Measurements from ENCODE around the gene CLIP2.

DNA sequence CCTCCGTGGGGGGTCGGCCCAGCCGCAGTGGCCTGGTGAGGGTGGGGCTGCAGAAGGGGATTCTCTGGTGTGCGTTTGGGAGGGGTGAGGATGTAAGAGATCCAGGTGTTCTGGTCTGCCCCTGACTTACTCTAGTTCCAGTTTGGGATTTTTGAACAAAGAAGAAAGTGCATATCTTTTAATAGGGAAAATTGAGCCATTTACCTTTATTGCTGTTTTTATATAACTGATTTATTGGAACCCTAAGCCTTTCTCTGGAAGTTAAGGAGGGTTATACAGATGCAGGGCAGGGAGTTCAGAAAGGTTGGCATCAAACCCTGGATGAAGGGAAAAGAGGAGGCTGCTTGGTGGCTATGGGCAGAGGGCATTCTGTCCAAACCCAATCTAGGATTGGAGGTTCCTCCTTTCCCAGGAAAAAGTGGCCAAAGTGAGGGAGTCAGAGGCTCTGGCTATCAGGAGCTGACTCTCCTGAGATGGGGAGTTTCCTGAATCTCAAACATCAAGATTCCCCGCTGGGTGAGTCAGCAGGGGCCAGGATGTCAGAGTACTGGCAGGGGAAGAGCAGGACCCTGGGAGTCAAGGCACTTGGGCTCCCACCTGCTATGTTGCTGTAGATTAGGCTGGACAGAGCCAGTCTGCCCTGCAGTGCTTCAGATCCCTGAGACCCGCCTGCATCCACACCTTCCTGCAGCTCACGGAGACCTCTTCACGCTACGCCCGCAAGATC is 67.5 kb downstream of the CLIP2 start:
- TF ChIP-seq, protein P1, sequence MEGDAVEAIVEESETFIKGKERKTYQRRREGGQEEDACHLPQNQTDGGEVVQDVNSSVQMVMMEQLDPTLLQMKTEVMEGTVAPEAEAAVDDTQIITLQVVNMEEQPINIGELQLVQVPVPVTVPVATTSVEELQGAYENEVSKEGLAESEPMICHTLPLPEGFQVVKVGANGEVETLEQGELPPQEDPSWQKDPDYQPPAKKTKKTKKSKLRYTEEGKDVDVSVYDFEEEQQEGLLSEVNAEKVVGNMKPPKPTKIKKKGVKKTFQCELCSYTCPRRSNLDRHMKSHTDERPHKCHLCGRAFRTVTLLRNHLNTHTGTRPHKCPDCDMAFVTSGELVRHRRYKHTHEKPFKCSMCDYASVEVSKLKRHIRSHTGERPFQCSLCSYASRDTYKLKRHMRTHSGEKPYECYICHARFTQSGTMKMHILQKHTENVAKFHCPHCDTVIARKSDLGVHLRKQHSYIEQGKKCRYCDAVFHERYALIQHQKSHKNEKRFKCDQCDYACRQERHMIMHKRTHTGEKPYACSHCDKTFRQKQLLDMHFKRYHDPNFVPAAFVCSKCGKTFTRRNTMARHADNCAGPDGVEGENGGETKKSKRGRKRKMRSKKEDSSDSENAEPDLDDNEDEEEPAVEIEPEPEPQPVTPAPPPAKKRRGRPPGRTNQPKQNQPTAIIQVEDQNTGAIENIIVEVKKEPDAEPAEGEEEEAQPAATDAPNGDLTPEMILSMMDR (conservative IDR thresholded peaks at IDR 0.05; ENCODE audit: low read depth, low read length) = no peak
- TF ChIP-seq EZH2 (IDR thresholded peaks at IDR 0.05; ENCODE audit: borderline replicate concordance, low read depth, low read length, poor library complexity, severe bottlenecking) = no peak

All from A673 (cell line).